Loucy (cell line): ENCODE measurements around the gene TXNRD2.

Source experiments
- H2AFZ ChIP-seq: fragments of 200-600 bp; sonication (generic); 2 replicates; pipeline ENCODE4 v1.6.0; 2016; ENCODE audit warnings: antibody characterized with exemption, mild to moderate bottlenecking, low read length, moderate library complexity
- H3F3A ChIP-seq: fragments of 200-600 bp; 2 replicates; pipeline ENCODE4 v1.6.0; 2016; ENCODE audit warnings: antibody characterized with exemption, low read depth, mild to moderate bottlenecking
- H3K27me3 ChIP-seq: fragments of 200-600 bp; sonication (generic); 2 replicates; pipeline ENCODE4 v1.6.1; 2014; ENCODE audit warnings: low read length, mild to moderate bottlenecking; ENCODE audit not compliant: insufficient read depth, poor library complexity, severe bottlenecking
- H3K36me3 ChIP-seq: fragments of 200-600 bp; sonication (generic); 2 replicates; pipeline ENCODE4 v1.6.1; 2016; ENCODE audit warnings: low read length; ENCODE audit not compliant: insufficient read depth
- H3K4me1 ChIP-seq: fragments of 200-600 bp; sonication (generic); 2 replicates; pipeline ENCODE4 v1.5.1; 2014; ENCODE audit warnings: low read length, mild to moderate bottlenecking; ENCODE audit not compliant: insufficient read depth, poor library complexity, severe bottlenecking
- H3K4me2 ChIP-seq: fragments of 200-600 bp; sonication (generic); 2 replicates; pipeline ENCODE4 v1.6.0; 2014; ENCODE audit warnings: antibody characterized with exemption, low read length, low read depth, mild to moderate bottlenecking; ENCODE audit not compliant: poor library complexity, severe bottlenecking
- H3K4me3 ChIP-seq: fragments of 200-600 bp; sonication (generic); 2 replicates; pipeline ENCODE4 v1.5.1; 2014; ENCODE audit warnings: low read length, mild to moderate bottlenecking, mixed read lengths; ENCODE audit not compliant: poor library complexity, severe bottlenecking
- H3K79me2 ChIP-seq: fragments of 200-600 bp; sonication (generic); 2 replicates; pipeline ENCODE4 v1.6.1; 2014; ENCODE audit warnings: low read length; ENCODE audit not compliant: insufficient read depth
- H3K9ac ChIP-seq: fragments of 200-600 bp; sonication (generic); 2 replicates; pipeline ENCODE4 v1.6.0; 2014; ENCODE audit warnings: mild to moderate bottlenecking, low read depth, low read length, moderate library complexity; ENCODE audit not compliant: poor library complexity, severe bottlenecking
- H3K9me2 ChIP-seq: fragments of 200-600 bp; sonication (generic); replicated peaks from 2 replicates; pipeline ENCODE4 v1.6.1; 2016; ENCODE audit warnings: low read depth, low read length, mixed read lengths
- H3K9me3 ChIP-seq: fragments of 200-600 bp; sonication (generic); 2 replicates; pipeline ENCODE4 v1.6.1; 2014; ENCODE audit warnings: mild to moderate bottlenecking, antibody characterized with exemption, low read length, low read depth; ENCODE audit not compliant: insufficient read depth
- H4K20me1 ChIP-seq: fragments of 200-600 bp; sonication (generic); 2 replicates; pipeline ENCODE4 v1.6.0; 2014; ENCODE audit warnings: antibody characterized with exemption, low read length, mild to moderate bottlenecking; ENCODE audit not compliant: insufficient read depth, poor library complexity, severe bottlenecking
- EZH2phosphoT487 ChIP-seq: fragments of 200-600 bp; IDR thresholded peaks from 2 replicates; pipeline ENCODE4 v1.6.1; 2018; ENCODE audit warnings: antibody characterized with exemption, mild to moderate bottlenecking, moderate library complexity, borderline replicate concordance
- TF ChIP-seq, protein P1 (sequence below): fragments of 200-600 bp; sonication (generic); conservative IDR thresholded peaks from 2 replicates; pipeline ENCODE4 v1.5.1; 2014; ENCODE audit warnings: mild to moderate bottlenecking, antibody characterized with exemption, low read length

TXNRD2 gene

DNA sequence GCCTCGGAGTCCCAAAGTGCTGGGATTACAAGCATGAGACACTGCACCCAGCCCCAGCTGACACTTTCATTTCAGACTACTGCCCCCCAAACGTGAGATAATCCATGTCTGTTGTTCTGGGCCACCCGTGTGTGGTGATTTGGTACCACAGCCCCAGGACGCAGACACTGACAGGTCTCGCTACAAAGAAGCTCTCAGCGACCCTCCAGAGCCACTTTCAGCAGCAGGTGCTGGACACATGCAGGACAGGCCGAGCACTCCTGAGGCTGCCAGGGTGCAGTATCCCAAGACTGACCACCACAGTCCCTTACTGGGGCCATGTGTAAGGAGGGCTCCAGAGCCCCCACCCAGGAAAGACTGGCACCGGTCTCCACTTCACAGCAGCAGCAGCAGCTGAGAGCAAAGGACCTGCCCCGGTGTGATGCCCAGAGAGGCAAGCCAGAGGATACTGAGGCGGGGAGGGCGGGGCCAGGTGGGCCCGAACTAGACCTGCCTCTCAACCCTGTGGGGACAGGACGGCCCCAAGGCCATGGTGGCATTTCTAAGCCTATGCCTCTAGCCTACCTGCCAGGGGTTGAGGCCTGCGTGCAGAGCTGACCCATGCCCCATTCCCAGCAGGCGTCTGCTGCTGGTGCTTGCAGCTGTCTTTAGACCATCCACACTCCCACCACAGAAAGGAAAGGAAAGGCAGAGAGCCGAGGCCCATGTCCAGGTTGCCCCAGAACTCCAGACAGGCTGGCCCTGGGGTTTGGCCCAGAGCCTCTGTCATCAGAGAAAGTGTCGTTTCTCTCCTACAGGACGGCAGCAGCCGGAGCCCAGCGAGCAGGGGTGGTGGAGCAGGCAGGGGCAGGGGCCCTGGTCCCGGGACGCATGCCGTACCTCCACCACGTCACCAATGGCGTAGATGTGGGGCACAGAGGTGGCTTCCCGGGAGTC, 58.9 kb downstream of the TXNRD2 start:
- no peaks in the 10 kb centered on the region for H3F3A ChIP-seq
- H3K4me2 ChIP-seq: no peak overlapping the region
- H3K9me2 ChIP-seq: no peaks in the 10 kb centered on the region
- no peaks in the 10 kb centered on the region for H3K36me3 ChIP-seq
- H4K20me1 ChIP-seq: no peaks in the 10 kb centered on the region
- TF ChIP-seq, protein P1, sequence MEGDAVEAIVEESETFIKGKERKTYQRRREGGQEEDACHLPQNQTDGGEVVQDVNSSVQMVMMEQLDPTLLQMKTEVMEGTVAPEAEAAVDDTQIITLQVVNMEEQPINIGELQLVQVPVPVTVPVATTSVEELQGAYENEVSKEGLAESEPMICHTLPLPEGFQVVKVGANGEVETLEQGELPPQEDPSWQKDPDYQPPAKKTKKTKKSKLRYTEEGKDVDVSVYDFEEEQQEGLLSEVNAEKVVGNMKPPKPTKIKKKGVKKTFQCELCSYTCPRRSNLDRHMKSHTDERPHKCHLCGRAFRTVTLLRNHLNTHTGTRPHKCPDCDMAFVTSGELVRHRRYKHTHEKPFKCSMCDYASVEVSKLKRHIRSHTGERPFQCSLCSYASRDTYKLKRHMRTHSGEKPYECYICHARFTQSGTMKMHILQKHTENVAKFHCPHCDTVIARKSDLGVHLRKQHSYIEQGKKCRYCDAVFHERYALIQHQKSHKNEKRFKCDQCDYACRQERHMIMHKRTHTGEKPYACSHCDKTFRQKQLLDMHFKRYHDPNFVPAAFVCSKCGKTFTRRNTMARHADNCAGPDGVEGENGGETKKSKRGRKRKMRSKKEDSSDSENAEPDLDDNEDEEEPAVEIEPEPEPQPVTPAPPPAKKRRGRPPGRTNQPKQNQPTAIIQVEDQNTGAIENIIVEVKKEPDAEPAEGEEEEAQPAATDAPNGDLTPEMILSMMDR: no peak
- no peak for TF ChIP-seq EZH2phosphoT487
- peaks cover 28% of the 10 kb centered on the region for H3K4me1 ChIP-seq
- 0 out of 2 replicates have a peak, but pooled peaks cover 4% of the 10 kb centered on the region for H3K79me2 ChIP-seq
- H2AFZ ChIP-seq: no peak overlapping the region
- no peak overlapping the region for H3K4me3 ChIP-seq
- no peaks in the 10 kb centered on the region for H3K27me3 ChIP-seq
- H3K9ac ChIP-seq: no peak overlapping the region
- no peaks in the 10 kb centered on the region for H3K9me3 ChIP-seq

DNA sequence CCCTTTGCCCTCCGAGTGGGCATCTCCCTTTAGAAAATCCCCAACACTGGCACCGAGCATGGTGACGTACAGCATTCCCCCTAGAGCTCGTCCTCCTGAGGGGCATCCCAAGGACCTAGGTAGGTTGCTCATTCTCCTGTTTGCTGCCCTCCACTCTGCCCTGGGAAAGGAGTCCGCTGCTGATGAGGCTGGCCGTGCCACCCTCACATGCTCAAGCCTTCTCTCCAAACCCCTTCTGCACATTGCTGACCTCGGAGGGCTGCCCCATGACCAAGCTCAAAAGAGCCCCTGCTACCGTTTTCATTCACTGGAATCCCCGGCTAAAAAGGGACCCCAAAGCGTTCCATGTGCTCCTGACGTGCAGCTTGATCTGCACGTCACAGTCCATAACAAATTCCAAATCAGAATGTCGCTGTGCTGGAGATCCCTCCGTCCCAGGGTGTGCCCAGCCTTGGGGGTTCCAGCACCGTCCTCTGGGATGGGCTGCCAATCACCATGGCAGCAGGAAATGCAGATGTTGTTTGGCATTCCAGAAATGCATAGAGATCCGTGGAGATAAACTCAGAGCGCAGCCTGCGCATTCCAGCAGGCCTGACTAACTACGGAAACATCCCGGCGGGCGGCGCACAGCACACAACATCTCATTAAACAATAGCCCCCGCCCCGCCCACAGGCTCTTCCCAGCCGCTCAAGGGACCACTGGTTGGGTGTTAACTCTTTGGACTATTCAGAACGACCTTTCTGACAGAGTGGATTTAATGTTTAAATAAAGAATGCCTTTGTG, 60.6 kb downstream of the TXNRD2 start:
- H3K4me3 ChIP-seq: no peak overlapping the region
- H4K20me1 ChIP-seq: no peaks in the 10 kb centered on the region
- TF ChIP-seq EZH2phosphoT487: no peak
- TF ChIP-seq, protein P1: no peak
- H3K27me3 ChIP-seq: no peaks in the 10 kb centered on the region
- no peak overlapping the region for H2AFZ ChIP-seq
- H3K9me3 ChIP-seq: no peaks in the 10 kb centered on the region
- no peaks in the 10 kb centered on the region for H3K79me2 ChIP-seq
- peaks cover 14% of the 10 kb centered on the region for H3K4me1 ChIP-seq
- H3K36me3 ChIP-seq: no peaks in the 10 kb centered on the region
- no peak overlapping the region for H3K4me2 ChIP-seq
- H3K9ac ChIP-seq: no peak overlapping the region
- H3K9me2 ChIP-seq: no peaks in the 10 kb centered on the region
- H3F3A ChIP-seq: no peaks in the 10 kb centered on the region

DNA sequence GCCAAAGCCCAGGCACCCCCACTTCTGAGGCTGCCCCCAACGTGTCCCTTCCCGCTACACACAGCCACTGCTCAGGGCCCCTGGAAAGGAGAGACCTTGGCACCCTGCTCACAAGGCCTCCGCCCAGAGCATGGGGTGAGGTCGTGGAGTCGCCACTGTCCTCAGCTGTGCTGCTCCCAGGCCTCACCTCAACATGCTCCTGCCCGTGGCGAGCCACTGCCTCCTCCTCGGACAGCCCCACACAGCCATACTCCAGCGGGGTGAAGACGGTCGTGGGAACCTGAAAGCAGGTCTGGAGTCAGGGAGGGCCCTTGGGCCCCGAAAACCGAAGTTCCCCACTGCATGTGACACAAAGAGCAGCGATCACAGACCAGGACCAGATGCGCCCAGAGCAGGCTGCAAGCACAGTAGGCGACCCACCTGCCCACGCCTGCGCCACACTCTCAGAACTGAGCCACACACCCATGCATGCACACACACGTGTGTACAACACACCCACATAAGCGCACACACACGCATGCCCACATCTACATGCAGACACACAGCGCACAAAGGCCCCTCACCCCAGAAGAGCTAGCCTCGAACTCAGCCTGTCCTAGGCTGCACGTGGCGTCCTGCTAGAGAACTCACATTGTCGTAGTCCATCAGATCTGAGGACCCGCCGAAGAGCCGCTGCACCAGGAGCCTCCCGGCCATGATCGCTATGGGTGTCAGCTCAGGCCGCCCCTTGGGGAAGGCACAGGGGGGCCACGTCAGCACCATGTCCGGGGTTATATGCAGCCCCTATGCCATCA, 61.4 kb downstream of the TXNRD2 start:
- H3K9me3 ChIP-seq: no peaks in the 10 kb centered on the region
- no peaks in the 10 kb centered on the region for H3K36me3 ChIP-seq
- H3K9me2 ChIP-seq: no peaks in the 10 kb centered on the region
- H3K4me1 ChIP-seq: peaks cover 6% of the 10 kb centered on the region
- TF ChIP-seq, protein P1: no peak
- no peak for TF ChIP-seq EZH2phosphoT487
- no peak overlapping the region for H3K4me3 ChIP-seq
- H3K79me2 ChIP-seq: no peaks in the 10 kb centered on the region
- H4K20me1 ChIP-seq: no peaks in the 10 kb centered on the region
- no peaks in the 10 kb centered on the region for H3K27me3 ChIP-seq
- no peaks in the 10 kb centered on the region for H3F3A ChIP-seq
- H3K4me2 ChIP-seq: no peak overlapping the region
- H3K9ac ChIP-seq: no peak overlapping the region
- H2AFZ ChIP-seq: no peak overlapping the region
